Activated CD4-positive, alpha-beta T cell treated with anti-CD3 and anti-CD28 coated beads for 36 hours (primary cell): ENCODE results near the gene COPG2. TPM values are rescaled to one million over a fixed set of nuclear protein-coding genes. Genes with fewer than 3 reads are reported as not detected.

Experiments
- ATAC-seq: fragments of 200-7000 bp; cut with Tn5 transposase; one replicate; pipeline ENCODE4 v1.10.0; 2021; ENCODE audit warnings: mild to moderate bottlenecking, moderate library complexity
- CTCF ChIA-PET: fragments of 350-600 bp; sonication (Branson Sonifier 250); formaldehyde crosslinking; loops from one replicate; lab custom pipeline; 2021; ENCODE audit warnings: antibody characterized with exemption; lab: Charles Lee
- POLR2A ChIA-PET: fragments of 350-600 bp; sonication (Branson Sonifier 250); formaldehyde crosslinking; loops from one replicate; lab custom pipeline; 2021; ENCODE audit warnings: antibody characterized with exemption, inconsistent platforms; lab: Charles Lee
- DNase-seq: peaks from one replicate; pipeline ENCODE4 v3.0.0-alpha.2; 2020
- H3K27ac Mint-ChIP-seq: one replicate; pipeline ENCODE4 v1.8.0; 2021; ENCODE audit warnings: mixed read lengths
- H3K27me3 Mint-ChIP-seq: one replicate; pipeline ENCODE4 v1.8.0; 2021; ENCODE audit warnings: mixed read lengths
- H3K36me3 Mint-ChIP-seq: one replicate; pipeline ENCODE4 v1.8.0; 2021; ENCODE audit warnings: low read depth, mixed read lengths
- H3K4me1 Mint-ChIP-seq: one replicate; pipeline ENCODE4 v1.8.0; 2021; ENCODE audit warnings: mixed read lengths
- H3K4me3 Mint-ChIP-seq: one replicate; pipeline ENCODE4 v1.8.0; 2021; ENCODE audit warnings: mild to moderate bottlenecking, moderate library complexity, mixed read lengths
- H3K9me3 Mint-ChIP-seq: one replicate; pipeline ENCODE4 v1.8.0; 2021; ENCODE audit warnings: low read depth, mixed read lengths
- intact Hi-C, 2 experiments: fragments of 100-400 bp; cut with DNase I in 1 of 2; cut with micrococcal nuclease in 1 of 2; formaldehyde crosslinking; loops; one replicate each; pipeline versions ENCODE4 v1.14.2 to v1.15.1; 2022 to 2024; cut with DNase I, micrococcal nuclease
- total RNA-seq, 2 experiments: library from RNA; stranded (reverse); gene quantifications; one replicate each; pipeline ENCODE4 v1.2.3, GENCODE V29; 2021

The COPG2 gene
- total RNA-seq, 2 experiments from 2014 or later = 23.5 to 25.9 TPM

DNA sequence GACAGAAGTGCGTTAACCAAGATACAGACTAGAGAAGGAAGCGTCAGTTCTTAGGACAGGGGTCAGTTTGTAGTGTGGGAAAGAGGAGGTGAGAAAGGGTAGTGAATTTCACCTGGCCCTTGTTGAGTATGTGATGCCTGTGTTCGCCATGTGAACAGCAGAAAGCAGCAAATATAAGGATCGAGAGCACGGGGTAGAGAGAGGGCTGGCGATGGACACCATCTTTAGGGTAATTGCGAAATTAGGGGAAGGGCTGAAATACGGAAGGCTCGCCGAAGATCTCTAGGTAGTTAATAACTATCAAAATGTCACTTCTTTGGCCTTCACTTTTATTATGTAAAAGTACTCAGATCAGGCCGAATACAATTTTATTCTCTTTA lies 182.8 kb downstream of the COPG2 start:
- peak overlapping the region; percentile 22 for H3K4me3 Mint-ChIP-seq
- no peak for ATAC-seq
- intact Hi-C loops = loop anchor here (1.0 to 10.0 kb wide), 7 partner anchors 45 to 413 kb away; partner anchors contain the start of genes CEP41 (in 1 of the 2) and KLHDC10 (in 1 of the 2)
- peaks cover 19% of the 10 kb centered on the region for H3K4me1 Mint-ChIP-seq
- no peaks in the 10 kb centered on the region for H3K9me3 Mint-ChIP-seq
- DNase-seq = no peak
- ChIA-PET CTCF (interaction anchor here (0.7 to 0.8 kb wide), 2 partner anchors 51 to 612 kb away, joined by 3 read pairs; no protein-coding TSS in a partner anchor), POLR2A (no interaction called here)
- H3K27me3 Mint-ChIP-seq = peaks cover 39% of the 10 kb centered on the region
- no peak overlapping the region for H3K27ac Mint-ChIP-seq
- no peaks in the 10 kb centered on the region for H3K36me3 Mint-ChIP-seq

DNA sequence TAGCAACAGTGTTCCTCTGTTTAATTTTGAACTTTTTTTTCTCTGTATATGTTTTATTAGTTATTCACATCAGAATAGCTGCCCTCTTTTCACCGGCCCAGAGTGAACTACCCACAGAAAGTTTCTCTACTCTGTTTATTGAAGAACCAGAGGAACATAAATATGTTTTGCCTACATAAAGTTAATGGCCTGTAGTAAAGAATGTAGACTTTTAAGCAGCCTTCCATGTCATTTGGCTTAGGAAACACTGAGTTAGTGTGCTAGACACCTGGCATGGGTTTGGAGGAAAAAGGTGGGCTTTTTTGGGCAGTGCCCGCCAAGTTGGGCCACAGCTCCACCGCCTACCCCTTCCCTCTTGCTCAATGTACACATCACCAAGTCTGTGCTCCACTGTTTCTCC lies 185.5 kb downstream of the COPG2 start:
- DNase-seq (no peak), ATAC-seq (no peak)
- Mint-ChIP-seq H3K36me3 (no peaks in the 10 kb centered on the region), H3K9me3 (peaks cover 2% of the 10 kb centered on the region), H3K27me3 (peaks cover 24% of the 10 kb centered on the region), H3K27ac (no peak overlapping the region), H3K4me3 (no peak overlapping the region), H3K4me1 (peaks cover 19% of the 10 kb centered on the region)
- ChIA-PET CTCF (no interaction called here), POLR2A (no interaction called here)
- intact Hi-C loops = loop anchor here in 1 of 2 experiments (10.0 kb wide), 1 partner anchor 272 kb away; no protein-coding TSS in a partner anchor

DNA sequence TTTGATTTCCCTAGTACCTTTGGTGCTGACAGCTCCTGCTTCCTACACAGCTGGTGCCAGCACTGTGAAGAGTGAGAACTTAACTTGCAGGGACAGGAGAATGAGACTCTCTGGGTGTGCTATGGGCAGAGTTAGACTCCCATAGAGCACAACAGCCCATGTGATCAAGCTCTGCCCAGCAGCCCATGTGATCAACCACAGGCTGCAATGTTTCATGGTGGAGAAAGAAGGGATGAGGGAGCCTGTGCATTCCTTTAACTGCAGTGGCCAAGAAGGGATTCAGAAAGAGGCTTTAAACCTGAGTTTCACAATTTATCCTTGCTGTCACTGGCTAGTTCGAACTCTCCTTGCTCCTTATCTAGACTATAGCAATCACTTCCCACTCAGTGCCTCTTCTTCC lies 186.7 kb downstream of the COPG2 start:
- H3K36me3 Mint-ChIP-seq = no peaks in the 10 kb centered on the region
- peaks cover 3% of the 10 kb centered on the region for H3K9me3 Mint-ChIP-seq
- H3K27me3 Mint-ChIP-seq = peaks cover 21% of the 10 kb centered on the region
- H3K27ac Mint-ChIP-seq = no peak overlapping the region
- H3K4me1 Mint-ChIP-seq = peaks cover 21% of the 10 kb centered on the region
- intact Hi-C loops = loop anchor here in 1 of 2 experiments (10.0 kb wide), 1 partner anchor 273 kb away; no protein-coding TSS in a partner anchor
- no peak for ATAC-seq
- H3K4me3 Mint-ChIP-seq = no peak overlapping the region
- ChIA-PET CTCF (no interaction called here), POLR2A (no interaction called here)
- DNase-seq = no peak

DNA sequence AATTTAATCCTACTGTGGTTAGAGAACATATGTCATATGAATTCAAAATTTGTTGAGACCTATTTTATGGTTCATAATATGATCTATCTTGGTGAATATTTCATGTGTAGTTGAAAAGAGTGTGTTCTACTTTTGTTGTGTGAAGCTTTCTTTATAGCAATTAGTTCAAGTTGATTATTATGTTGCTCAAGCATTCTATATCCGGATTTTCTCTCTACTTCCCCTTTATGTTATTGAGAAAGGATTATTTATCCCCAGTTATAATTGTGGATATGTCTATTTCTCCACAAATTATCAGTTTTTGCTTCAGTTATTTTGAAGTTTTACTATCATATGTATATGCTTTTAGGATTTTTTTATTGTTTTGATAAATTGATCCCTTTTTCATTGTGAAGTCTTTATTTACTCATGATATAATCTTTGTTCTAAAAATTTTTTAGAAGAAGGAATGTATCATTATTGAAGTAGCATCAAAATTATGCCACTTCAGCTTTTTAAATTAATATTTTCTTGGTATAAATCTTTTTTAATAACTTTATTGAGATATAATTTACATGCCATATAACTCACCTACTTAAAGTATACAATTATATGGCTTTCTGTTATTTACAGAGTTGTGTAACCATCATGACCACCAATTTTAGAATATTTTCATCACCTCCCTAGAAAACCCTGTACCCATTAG lies 188.7 kb downstream of the COPG2 start:
- intact Hi-C loops = loop anchor here in 1 of 2 experiments (10.0 kb wide), 1 partner anchor 275 kb away; no protein-coding TSS in a partner anchor
- H3K27ac Mint-ChIP-seq = no peak overlapping the region
- no peaks in the 10 kb centered on the region for H3K36me3 Mint-ChIP-seq
- CTCF ChIA-PET = no interaction called here
- no peak for DNase-seq
- ATAC-seq = no peak
- POLR2A ChIA-PET = interaction anchor here (0.6 kb wide), 1 partner anchor 239 kb away, joined by 6 read pairs; no protein-coding TSS in a partner anchor
- peaks cover 8% of the 10 kb centered on the region for H3K27me3 Mint-ChIP-seq
- peaks cover 3% of the 10 kb centered on the region for H3K9me3 Mint-ChIP-seq
- H3K4me3 Mint-ChIP-seq = no peak overlapping the region
- peaks cover 14% of the 10 kb centered on the region for H3K4me1 Mint-ChIP-seq

DNA sequence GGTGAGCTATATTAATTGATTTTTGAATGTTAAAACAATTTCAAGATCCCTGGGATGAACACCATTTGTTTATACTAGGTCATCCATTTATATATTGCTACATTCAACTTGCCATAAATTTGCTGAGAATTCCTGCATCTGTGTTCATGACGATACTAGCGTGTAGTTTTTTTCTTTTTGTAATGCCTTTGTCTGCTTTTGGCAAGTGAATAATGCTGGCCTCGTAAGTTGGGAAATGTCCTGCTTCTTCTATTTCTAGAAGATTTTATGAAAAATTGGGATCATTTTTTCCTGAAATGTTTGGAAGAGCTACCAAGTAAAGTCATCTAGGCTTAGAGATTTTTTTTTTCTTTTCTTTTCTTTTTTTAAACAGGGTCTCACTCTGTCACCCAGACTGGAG lies 189.6 kb downstream of the COPG2 start:
- no peak for ATAC-seq
- Mint-ChIP-seq H3K9me3 (peaks cover 3% of the 10 kb centered on the region), H3K27ac (no peak overlapping the region), H3K4me1 (peaks cover 14% of the 10 kb centered on the region), H3K4me3 (no peak overlapping the region), H3K36me3 (no peaks in the 10 kb centered on the region), H3K27me3 (peaks cover 6% of the 10 kb centered on the region)
- intact Hi-C loops = no loop called here
- ChIA-PET POLR2A (no interaction called here), CTCF (no interaction called here)
- no peak for DNase-seq

DNA sequence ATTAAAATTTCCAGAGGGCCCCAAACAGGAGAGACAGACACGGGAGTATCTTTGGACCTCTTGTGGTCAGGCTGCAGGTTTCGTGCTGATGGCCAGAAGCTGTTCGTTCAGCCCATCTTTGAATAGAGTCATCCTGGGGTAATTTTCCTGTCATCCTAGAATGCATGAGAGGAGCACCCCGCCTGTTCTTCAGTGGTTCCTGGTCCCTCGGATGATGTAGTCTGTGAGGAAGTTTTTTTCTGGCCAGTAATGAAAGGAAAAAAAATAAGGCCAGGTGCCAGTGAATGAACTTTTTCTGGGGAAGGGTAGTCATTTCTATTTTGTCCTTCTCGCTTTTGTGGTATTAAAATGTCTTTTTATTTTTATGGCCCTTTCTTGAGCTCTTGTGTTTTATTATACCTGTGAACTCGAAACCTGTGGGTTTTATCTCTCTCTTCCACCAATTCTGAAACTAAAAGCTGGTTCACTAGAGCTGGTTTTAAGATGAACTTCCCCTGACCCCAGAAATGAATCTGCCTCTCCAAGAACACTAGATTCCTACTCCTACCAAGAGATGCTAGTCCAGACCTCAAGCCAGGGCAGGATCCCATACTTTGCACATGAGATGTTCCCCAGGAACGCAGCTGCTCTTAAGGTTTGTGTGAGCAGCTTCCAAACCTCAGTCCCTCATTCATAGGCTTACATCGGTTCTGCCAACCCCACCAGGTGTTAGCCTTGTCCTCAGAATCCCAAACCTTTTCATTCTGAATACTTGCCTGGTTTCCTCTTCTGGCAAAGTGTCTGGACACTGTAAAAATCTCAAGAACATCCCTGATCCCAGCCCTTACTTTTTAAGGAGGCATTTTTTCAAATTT lies 192.0 kb downstream of the COPG2 start:
- H3K36me3 Mint-ChIP-seq = no peaks in the 10 kb centered on the region
- intact Hi-C loops = no loop called here
- ChIA-PET POLR2A (no interaction called here), CTCF (interaction anchor here (0.6 to 1.7 kb wide), 5 partner anchors 8 to 64 kb away, joined by 3 to 4 read pairs (median 4); no protein-coding TSS in a partner anchor)
- DNase-seq = no peak
- H3K27me3 Mint-ChIP-seq = peaks cover 2% of the 10 kb centered on the region
- H3K9me3 Mint-ChIP-seq = peaks cover 3% of the 10 kb centered on the region
- peak; percentile 92 for ATAC-seq
- H3K4me3 Mint-ChIP-seq = no peak overlapping the region
- peaks cover 14% of the 10 kb centered on the region for H3K4me1 Mint-ChIP-seq
- H3K27ac Mint-ChIP-seq = no peak overlapping the region

DNA sequence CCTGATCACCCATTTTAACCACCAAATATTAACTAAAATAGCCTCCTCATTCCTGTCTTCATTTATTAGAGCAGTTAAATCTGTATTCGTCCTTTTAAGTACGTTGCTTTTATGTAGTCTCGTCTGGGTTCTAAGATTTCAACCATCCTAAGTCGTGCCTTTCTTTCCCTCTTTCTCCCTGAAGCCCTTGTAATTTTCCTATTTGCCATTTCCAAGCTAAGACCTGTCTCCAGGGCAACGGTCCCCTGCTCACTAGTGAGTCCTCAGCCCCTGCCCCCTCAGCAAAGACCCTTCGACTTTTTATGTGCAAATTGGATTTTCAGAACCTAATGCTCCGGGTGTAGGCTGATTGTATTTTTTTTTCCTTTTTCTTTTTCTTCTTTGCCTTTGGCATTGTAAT lies 192.8 kb downstream of the COPG2 start:
- Mint-ChIP-seq H3K4me3 (no peak overlapping the region), H3K36me3 (no peaks in the 10 kb centered on the region), H3K27me3 (peaks cover 2% of the 10 kb centered on the region), H3K27ac (no peak overlapping the region), H3K9me3 (peaks cover 3% of the 10 kb centered on the region), H3K4me1 (peaks cover 14% of the 10 kb centered on the region)
- ChIA-PET CTCF (interaction anchor here (0.6 to 1.5 kb wide), 2 partner anchors 11 to 1191 kb away, joined by 3 to 4 read pairs; no protein-coding TSS in a partner anchor), POLR2A (no interaction called here)
- DNase-seq (no peak), ATAC-seq (no peak)
- intact Hi-C loops = no loop called here

DNA sequence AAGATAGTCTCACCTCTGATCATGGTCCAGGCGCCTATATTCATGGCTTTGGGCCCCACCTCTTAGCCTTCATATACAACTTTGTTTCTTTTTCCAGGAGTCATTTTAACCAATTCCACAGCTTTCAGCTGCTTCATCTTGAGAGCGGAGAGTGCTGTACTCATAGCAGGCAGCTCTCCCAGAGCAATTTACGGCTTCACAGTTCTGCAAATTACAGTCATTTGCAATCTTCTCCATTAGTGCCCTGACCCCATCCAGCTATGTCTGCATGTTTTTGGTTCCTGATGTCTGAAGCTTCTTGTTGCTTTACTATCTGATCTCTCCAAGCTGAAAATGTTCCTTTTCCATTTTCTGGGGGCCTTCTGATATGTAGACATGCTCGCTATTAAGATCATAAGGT lies 194.7 kb downstream of the COPG2 start:
- CTCF ChIA-PET = interaction anchor here (0.6 to 1.7 kb wide), 4 partner anchors 13 to 284 kb away, joined by 3 to 6 read pairs (median 3); no protein-coding TSS in a partner anchor
- peaks cover 3% of the 10 kb centered on the region for H3K27me3 Mint-ChIP-seq
- ATAC-seq = no peak

DNA sequence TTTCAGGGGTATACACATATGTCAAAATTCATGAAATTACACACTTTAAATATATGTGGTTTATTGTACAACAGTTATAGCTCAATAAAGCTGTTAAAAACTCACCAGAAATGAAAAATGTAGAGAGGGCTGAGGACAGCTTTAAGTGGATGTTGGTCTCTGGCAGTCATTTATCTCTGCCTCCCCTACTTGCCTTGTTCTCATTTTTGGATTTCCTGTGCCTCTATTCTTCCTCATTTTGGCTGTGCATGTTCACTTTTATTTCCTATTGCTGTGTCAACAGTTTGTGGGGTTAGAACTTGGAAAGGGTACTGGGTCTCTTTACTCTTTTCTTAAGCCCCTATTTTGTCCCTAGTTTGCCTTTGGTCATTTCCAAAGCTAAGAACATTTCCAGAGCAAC lies 195.3 kb downstream of the COPG2 start:
- intact Hi-C loops = no loop called here
- ChIA-PET CTCF (interaction anchor here (0.6 to 1.7 kb wide), 3 partner anchors 14 to 284 kb away, joined by 3 to 6 read pairs (median 3); no protein-coding TSS in a partner anchor), POLR2A (no interaction called here)
- Mint-ChIP-seq H3K27ac (no peak overlapping the region), H3K36me3 (no peaks in the 10 kb centered on the region), H3K4me1 (peaks cover 14% of the 10 kb centered on the region), H3K27me3 (peaks cover 3% of the 10 kb centered on the region), H3K4me3 (no peak overlapping the region), H3K9me3 (peaks cover 1% of the 10 kb centered on the region)
- no peak for ATAC-seq
- DNase-seq = no peak

More for the DNA sequence above, 194.7 kb downstream of the COPG2 start:
- H3K27ac Mint-ChIP-seq = no peak overlapping the region
- H3K4me1 Mint-ChIP-seq = peaks cover 14% of the 10 kb centered on the region
- intact Hi-C loops = no loop called here
- H3K4me3 Mint-ChIP-seq = no peak overlapping the region
- POLR2A ChIA-PET = no interaction called here
- no peaks in the 10 kb centered on the region for H3K36me3 Mint-ChIP-seq
- DNase-seq = no peak
- peaks cover 3% of the 10 kb centered on the region for H3K9me3 Mint-ChIP-seq

DNA sequence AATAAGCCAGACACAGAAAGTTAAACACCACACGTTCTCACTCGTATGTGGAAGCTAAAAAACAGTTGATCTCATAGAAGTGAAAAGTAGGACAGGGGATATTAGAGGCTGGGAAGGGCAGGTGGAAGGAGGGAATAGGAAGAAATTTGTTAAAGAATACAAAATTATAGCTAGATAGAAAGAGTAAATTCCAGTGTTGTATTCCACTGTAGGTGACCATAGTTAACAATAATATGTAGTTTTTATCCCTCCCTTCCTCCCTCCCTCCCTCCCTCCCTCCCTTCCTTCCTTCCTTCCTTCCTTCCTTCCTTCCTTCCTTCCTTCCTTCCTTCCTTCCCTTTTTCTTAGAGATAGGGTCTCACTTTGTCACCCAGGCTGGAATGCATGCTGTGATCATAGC lies 196.6 kb downstream of the COPG2 start:
- CTCF ChIA-PET = interaction anchor here (0.6 to 1.2 kb wide), 3 partner anchors 28 to 336 kb away, joined by 3 read pairs; no protein-coding TSS in a partner anchor

DNA sequence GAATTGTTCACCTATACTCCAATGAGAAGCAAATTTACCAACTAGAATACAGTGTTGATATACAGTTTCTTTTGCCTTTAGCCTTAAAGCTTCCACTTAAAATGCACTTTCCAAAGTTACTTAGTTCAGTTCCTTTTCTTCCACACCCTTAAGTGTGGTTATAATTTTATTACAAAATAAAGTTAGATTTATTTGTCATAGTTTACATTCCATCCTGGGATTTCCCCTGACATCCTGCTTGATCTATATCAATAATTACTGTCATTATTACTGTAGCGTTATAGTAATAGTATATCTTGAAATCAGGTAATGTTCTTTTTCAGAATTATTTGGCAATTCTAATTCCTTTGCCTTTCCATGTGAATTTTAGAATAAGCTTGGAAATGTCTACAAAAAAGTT lies 199.9 kb downstream of the COPG2 start:
- CTCF ChIA-PET = interaction anchor here (0.6 kb wide), 1 partner anchor 55 kb away, joined by 3 read pairs; no protein-coding TSS in a partner anchor
- ATAC-seq = no peak
- DNase-seq = no peak
- no peaks in the 10 kb centered on the region for H3K36me3 Mint-ChIP-seq
- intact Hi-C loops = no loop called here
- H3K27me3 Mint-ChIP-seq = peaks cover 2% of the 10 kb centered on the region
- peaks cover 2% of the 10 kb centered on the region for H3K4me1 Mint-ChIP-seq
- H3K9me3 Mint-ChIP-seq = peaks cover 3% of the 10 kb centered on the region
- POLR2A ChIA-PET = no interaction called here
- H3K27ac Mint-ChIP-seq = no peak overlapping the region
- H3K4me3 Mint-ChIP-seq = no peak overlapping the region

More for the DNA sequence above, 196.6 kb downstream of the COPG2 start:
- Mint-ChIP-seq H3K4me3 (no peak overlapping the region), H3K27ac (no peak overlapping the region), H3K27me3 (peaks cover 2% of the 10 kb centered on the region), H3K36me3 (no peaks in the 10 kb centered on the region), H3K9me3 (no peaks in the 10 kb centered on the region), H3K4me1 (peaks cover 10% of the 10 kb centered on the region)
- intact Hi-C loops = no loop called here
- DNase-seq (no peak), ATAC-seq (no peak)
- POLR2A ChIA-PET = no interaction called here
